GM10248 (cell line): ENCODE measurements around the gene KRT28.

ENCODE experiments used
- CTCF ChIA-PET: fragments of 300-600 bp; sonication (Branson Sonifier 250); formaldehyde crosslinking; extraction: SDS; loops from one replicate; lab custom pipeline; 2021; ENCODE audit warnings: antibody characterized with exemption; lab: Yijun Ruan, JAX
- POLR2A ChIA-PET: fragments of 350-650 bp; sonication (Branson Sonifier 250); formaldehyde crosslinking; extraction: SDS; loops from one replicate; lab custom pipeline; 2020; ENCODE audit warnings: antibody characterized with exemption; lab: Yijun Ruan, JAX
- DNase-seq: peaks from one replicate; pipeline ENCODE4 v3.0.0; 2012; ENCODE audit errors: extremely low spot score
- TF ChIP-seq, protein P1 (sequence below): IDR thresholded peaks from 2 replicates; pipeline ENCODE4 v1.5.1; 2012; ENCODE audit warnings: mild to moderate bottlenecking, low read depth; ENCODE audit errors: extremely low read depth, missing control alignments, control extremely low read depth

Gene KRT28

GRCh38 chr17:40778461-40778860, 21.3 kb downstream of the KRT28 start:
- POLR2A ChIA-PET, result no interaction called here
- TF ChIP-seq, protein P1, sequence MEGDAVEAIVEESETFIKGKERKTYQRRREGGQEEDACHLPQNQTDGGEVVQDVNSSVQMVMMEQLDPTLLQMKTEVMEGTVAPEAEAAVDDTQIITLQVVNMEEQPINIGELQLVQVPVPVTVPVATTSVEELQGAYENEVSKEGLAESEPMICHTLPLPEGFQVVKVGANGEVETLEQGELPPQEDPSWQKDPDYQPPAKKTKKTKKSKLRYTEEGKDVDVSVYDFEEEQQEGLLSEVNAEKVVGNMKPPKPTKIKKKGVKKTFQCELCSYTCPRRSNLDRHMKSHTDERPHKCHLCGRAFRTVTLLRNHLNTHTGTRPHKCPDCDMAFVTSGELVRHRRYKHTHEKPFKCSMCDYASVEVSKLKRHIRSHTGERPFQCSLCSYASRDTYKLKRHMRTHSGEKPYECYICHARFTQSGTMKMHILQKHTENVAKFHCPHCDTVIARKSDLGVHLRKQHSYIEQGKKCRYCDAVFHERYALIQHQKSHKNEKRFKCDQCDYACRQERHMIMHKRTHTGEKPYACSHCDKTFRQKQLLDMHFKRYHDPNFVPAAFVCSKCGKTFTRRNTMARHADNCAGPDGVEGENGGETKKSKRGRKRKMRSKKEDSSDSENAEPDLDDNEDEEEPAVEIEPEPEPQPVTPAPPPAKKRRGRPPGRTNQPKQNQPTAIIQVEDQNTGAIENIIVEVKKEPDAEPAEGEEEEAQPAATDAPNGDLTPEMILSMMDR, result no peak
- no peak for DNase-seq
- CTCF ChIA-PET, result no interaction called here

- TF ChIP-seq, protein P1, result no peak
- POLR2A ChIA-PET, result no interaction called here
- no peak for DNase-seq
- CTCF ChIA-PET, result no interaction called here
Measured at GRCh38 chr17:40777971-40778370, 21.8 kb downstream of the KRT28 start.

DNA sequence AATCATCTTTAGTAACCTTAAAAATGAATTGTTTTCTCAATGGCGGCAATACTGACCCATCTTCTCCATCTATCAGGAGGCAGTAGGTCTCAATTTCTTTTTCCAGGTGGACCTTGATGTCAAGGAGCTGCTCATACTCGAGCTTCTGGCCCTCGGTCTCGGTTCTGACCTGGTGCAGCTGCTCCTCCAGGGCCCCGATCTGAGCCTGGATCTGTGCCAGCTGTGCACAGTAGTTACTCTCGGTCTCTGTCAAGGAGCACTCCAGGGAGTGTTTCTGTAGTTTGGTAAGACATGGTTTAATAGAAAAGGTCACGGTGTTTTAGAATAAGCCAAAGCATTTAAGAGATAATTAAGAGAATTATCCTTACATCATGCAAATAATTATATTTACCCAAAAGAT, 22.3 kb downstream of the KRT28 start:
- TF ChIP-seq, protein P1, result no peak
- POLR2A ChIA-PET, result no interaction called here
- CTCF ChIA-PET, result interaction anchor here (1.0 to 1.5 kb wide), 2 partner anchors 10 to 25 kb away, joined by 4 read pairs; no protein-coding TSS in a partner anchor
- no peak for DNase-seq

DNA sequence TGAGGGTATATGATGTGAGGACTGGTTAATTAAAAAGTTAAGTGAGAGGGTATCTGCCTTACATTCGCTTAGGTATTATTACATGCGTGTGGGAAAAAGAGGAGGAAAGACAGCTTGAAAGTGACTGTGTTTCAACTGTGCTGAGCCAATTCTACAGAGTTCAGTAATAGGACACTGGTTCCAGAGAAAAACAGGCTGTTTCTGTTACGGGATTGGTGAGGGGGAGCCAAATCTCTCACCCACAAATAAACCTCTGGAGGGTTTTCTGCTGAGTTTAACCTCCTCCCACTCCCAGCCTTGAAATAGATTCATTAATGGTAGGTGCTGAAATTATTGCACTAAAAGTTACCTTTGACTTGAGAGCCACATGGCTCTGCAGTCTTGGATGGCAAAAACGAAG, 23.8 kb downstream of the KRT28 start:
- CTCF ChIA-PET, result no interaction called here
- no peak for DNase-seq
- POLR2A ChIA-PET, result no interaction called here
- TF ChIP-seq, protein P1, result no peak

DNA sequence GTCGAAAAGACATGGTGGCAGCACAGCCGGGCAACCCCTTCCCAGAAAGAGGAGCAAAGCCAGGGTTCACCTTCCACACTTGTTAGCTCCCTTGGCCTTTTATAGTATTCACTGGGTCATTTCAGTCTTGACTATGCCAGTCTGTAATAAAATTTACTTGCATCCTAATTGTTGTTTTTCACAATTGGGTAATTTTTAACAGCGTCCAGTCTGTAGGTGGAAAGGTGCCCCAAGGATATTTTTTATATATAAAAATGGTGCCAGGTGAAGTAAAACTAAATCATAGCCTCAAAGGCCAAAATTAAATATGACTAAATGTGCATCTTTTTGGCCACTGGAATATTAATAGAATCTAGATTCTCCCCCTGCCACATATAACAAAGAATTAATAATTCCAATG, 27.7 kb downstream of the KRT28 start, which contains the start of gene KRT26:
Gene KRT26 (minus strand): TSS at position 101 of the 400 bp plus-strand sequence. CDS start 88 bp downstream, at position 13.
- ChIA-PET CTCF (no interaction called here), POLR2A (no interaction called here)
- no peak for DNase-seq
- TF ChIP-seq, protein P1, result no peak

DNA sequence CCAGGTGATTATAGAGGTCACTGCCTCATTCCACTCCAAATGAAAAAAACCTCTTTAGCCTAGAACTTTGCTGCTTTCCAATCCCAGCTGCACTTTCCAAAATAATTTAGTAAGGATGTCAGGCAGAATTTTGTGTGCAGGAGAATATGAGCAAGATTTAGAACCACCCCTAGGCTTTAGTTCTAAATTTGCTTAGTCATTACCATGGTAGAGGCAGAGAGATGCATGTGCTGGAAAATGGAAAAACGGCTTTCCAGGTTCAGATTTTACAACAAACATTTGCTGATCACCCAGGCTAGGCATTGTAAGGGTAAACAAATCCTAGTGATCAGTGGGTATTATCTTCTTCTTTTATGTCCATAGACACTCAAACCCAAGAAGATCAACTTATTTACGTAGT, 34.1 kb downstream of the KRT28 start:
- no peak for DNase-seq
- ChIA-PET POLR2A (no interaction called here), CTCF (no interaction called here)
- TF ChIP-seq, protein P1, result no peak
